Liver (tissue), 9 donors: Measurements from ENCODE around the gene NAMPT. TPM values are rescaled to one million over a fixed set of nuclear protein-coding genes. Genes with fewer than 3 reads are reported as not detected.

Source experiments
- DNase-seq: peaks from one replicate; pipeline ENCODE4 v3.0.0-alpha.2; 2017; ENCODE audit warnings: low spot score
- H3K27ac ChIP-seq, 2 donors: one replicate each; pipeline ENCODE4 v1.7.0; 2013; ENCODE audit warnings: inconsistent platforms in 2 of 2, low read length in 2 of 2, control low read depth in 1 of 2, low read depth in 1 of 2, mild to moderate bottlenecking in 1 of 2
- H3K27me3 ChIP-seq, 4 donors: one replicate each; pipeline versions ENCODE4 v1.6.1 to v1.7.0; 2013; ENCODE audit warnings: low read length in 3 of 4, inconsistent platforms in 1 of 4, mild to moderate bottlenecking in 1 of 4, moderate library complexity in 1 of 4; ENCODE audit not compliant: control insufficient read depth in 4 of 4, insufficient read depth in 4 of 4
- H3K36me3 ChIP-seq, 4 donors: one replicate each; pipeline versions ENCODE4 v1.6.1 to v1.7.0; 2013; ENCODE audit warnings: low read length in 3 of 4, mild to moderate bottlenecking in 3 of 4, low read depth in 1 of 4, moderate library complexity in 1 of 4; ENCODE audit not compliant: control insufficient read depth in 4 of 4, insufficient read depth in 3 of 4
- H3K4me1 ChIP-seq, 4 donors: one replicate each; pipeline versions ENCODE4 v1.6.1 to v1.7.0; 2013; ENCODE audit warnings: low read length in 3 of 4, mild to moderate bottlenecking in 3 of 4, moderate library complexity in 1 of 4; ENCODE audit not compliant: control insufficient read depth in 4 of 4, insufficient read depth in 4 of 4
- H3K4me3 ChIP-seq, 3 donors: one replicate each; pipeline versions ENCODE4 v1.6.1 to v1.7.0; 2013; ENCODE audit warnings: low read length in 3 of 3, control low read depth in 1 of 3, low read depth in 1 of 3, mild to moderate bottlenecking in 1 of 3
- H3K9ac ChIP-seq, 2 donors: one replicate each; pipeline ENCODE4 v1.7.0; 2013; ENCODE audit warnings: low read length in 2 of 2, mild to moderate bottlenecking in 2 of 2, moderate library complexity in 2 of 2, control low read depth in 1 of 2, low read depth in 1 of 2
- H3K9me3 ChIP-seq, 4 donors: one replicate each; pipeline versions ENCODE4 v1.6.1 to v1.7.0; 2013; ENCODE audit warnings: low read length in 3 of 4; ENCODE audit not compliant: control insufficient read depth in 4 of 4
- ATF3 ChIP-seq: IDR thresholded peaks from 2 replicates; pipeline ENCODE4 v1.6.1; 2016; ENCODE audit warnings: antibody characterized with exemption
- CTCF ChIP-seq: fragments of 150-350 bp; IDR thresholded peaks from 2 replicates; pipeline ENCODE4 v1.5.1; 2017; ENCODE audit warnings: improper control_type of control experiment, low read depth, low read length; ENCODE audit not compliant: missing input control
- EGR1 ChIP-seq, 2 donors: IDR thresholded peaks; 2 replicates each; pipeline ENCODE4 v1.6.1; 2016 to 2018; ENCODE audit warnings: antibody characterized with exemption in 2 of 2, low read depth in 2 of 2
- FOXA1 ChIP-seq: IDR thresholded peaks from 2 replicates; pipeline ENCODE4 v1.6.1; 2016; ENCODE audit warnings: antibody characterized with exemption
- FOXA2 ChIP-seq: IDR thresholded peaks from 2 replicates; pipeline ENCODE4 v1.6.1; 2016; ENCODE audit warnings: antibody characterized with exemption
- GABPA ChIP-seq, 2 donors: IDR thresholded peaks in 1 of 2; conservative IDR thresholded peaks in 1 of 2; 2 replicates each; pipeline ENCODE4 v1.6.1; 2016; ENCODE audit warnings: antibody characterized with exemption in 2 of 2, mild to moderate bottlenecking in 1 of 2, moderate library complexity in 1 of 2
- HNF4A ChIP-seq, 2 donors: conservative IDR thresholded peaks; 2 replicates each; pipeline ENCODE4 v1.6.1; 2016; ENCODE audit warnings: antibody characterized with exemption in 2 of 2, mild to moderate bottlenecking in 2 of 2
- HNF4G ChIP-seq: IDR thresholded peaks from 2 replicates; pipeline ENCODE4 v1.6.1; 2016; ENCODE audit warnings: antibody characterized with exemption
- JUND ChIP-seq, 2 donors: IDR thresholded peaks; 2 replicates each; pipeline ENCODE4 v1.6.1; 2016; ENCODE audit warnings: antibody characterized with exemption in 2 of 2
- MAX ChIP-seq: IDR thresholded peaks from 2 replicates; pipeline ENCODE4 v1.6.1; 2016; ENCODE audit warnings: antibody characterized with exemption
- NR2F2 ChIP-seq: IDR thresholded peaks from 2 replicates; pipeline ENCODE4 v1.6.1; 2016; ENCODE audit warnings: antibody characterized with exemption
- RAD21 ChIP-seq, 2 donors: IDR thresholded peaks; 2 replicates each; pipeline ENCODE4 v1.6.1; 2016; ENCODE audit warnings: antibody characterized with exemption in 2 of 2, mild to moderate bottlenecking in 2 of 2
- REST ChIP-seq: IDR thresholded peaks from 2 replicates; pipeline ENCODE4 v1.6.1; 2016; ENCODE audit warnings: antibody characterized with exemption, mild to moderate bottlenecking
- RXRA ChIP-seq, 2 donors: IDR thresholded peaks; 2 replicates each; pipeline ENCODE4 v1.6.1; 2017 to 2018; ENCODE audit warnings: antibody characterized with exemption in 2 of 2, mild to moderate bottlenecking in 1 of 2
- SP1 ChIP-seq: IDR thresholded peaks from 2 replicates; pipeline ENCODE4 v1.6.1; 2018; ENCODE audit warnings: antibody characterized with exemption, mild to moderate bottlenecking
- TAF1 ChIP-seq: conservative IDR thresholded peaks from 2 replicates; pipeline ENCODE4 v1.6.1; 2016; ENCODE audit warnings: antibody characterized with exemption, mild to moderate bottlenecking
- YY1 ChIP-seq: IDR thresholded peaks from 2 replicates; pipeline ENCODE4 v1.6.1; 2016; ENCODE audit warnings: antibody characterized with exemption, mild to moderate bottlenecking
- ZBTB33 ChIP-seq: IDR thresholded peaks from 2 replicates; pipeline ENCODE4 v1.6.1; 2016; ENCODE audit warnings: antibody characterized with exemption
- WGBS: extraction: QIAGEN DNeasy Blood & Tissue Kit; methylation state at CpG from one replicate; pipeline ENCODE4 v1.1.7; 2013; 5-methylcytosine and 5-hydroxymethylcytosine counted together
- polyA plus RNA-seq, 2 donors: library from polyadenylated mRNA; stranded (reverse) in 1 of 2; unstranded in 1 of 2; fragments of 200-250 nt in 1 of 2; fragments of >200 nt in 1 of 2; fragmentation: Nextera tagmentation in 1 of 2; extraction: Ambion mirVana in 1 of 2; gene quantifications; one replicate each; pipeline versions ENCODE4 v1.2.1 to v1.2.3, GENCODE V29; 2013 to 2015
- total RNA-seq, 2 donors: library from RNA; depleted of rRNA; stranded (reverse); fragments of >200 nt; gene quantifications; one replicate each; pipeline ENCODE4 v1.2.3, GENCODE V29; 2014
- donor health status: healthy.
- donor health status: healthy.
- donor health status: healthy.
- donor health status: healthy.
- donor health status: healthy.

The NAMPT gene
- total and polyA plus RNA-seq, 4 donors, result 20.8 to 444 (median 160) TPM

- TF ChIP-seq HNF4G, result no peak
- no peak for TF ChIP-seq SP1
- TF ChIP-seq TAF1, result no peak
- no peak for TF ChIP-seq FOXA2
- no peak for TF ChIP-seq YY1
- TF ChIP-seq HNF4A (conservative IDR thresholded peaks at IDR 0.05), result no peak
- no peak for TF ChIP-seq CTCF
- TF ChIP-seq JUND (IDR thresholded peaks at IDR 0.05), result no peak
- no peak for TF ChIP-seq FOXA1
- TF ChIP-seq ATF3, result no peak
- TF ChIP-seq EGR1 (IDR thresholded peaks at IDR 0.05; ENCODE audit: low read depth in 2 of 2), result no peak
- no peak for TF ChIP-seq REST
- TF ChIP-seq MAX, result no peak
- no peak for TF ChIP-seq GABPA (IDR thresholded peaks at IDR 0.05 in 1 of 2, conservative IDR thresholded peaks at IDR 0.05 in 1 of 2)
- TF ChIP-seq RXRA (IDR thresholded peaks at IDR 0.05), result no peak
- TF ChIP-seq RAD21 (IDR thresholded peaks at IDR 0.05), result no peak
- TF ChIP-seq NR2F2, result no peak
- no peak for TF ChIP-seq ZBTB33
- Histone ChIP-seq H3K27ac (no peak overlapping the region), H3K4me1 (peaks cover 0 to 5% (median 4%) of the 10 kb centered on the region in 4 donors), H3K9ac (no peak overlapping the region), H3K4me3 (no peak overlapping the region), H3K27me3 (no peaks in the 10 kb centered on the region), H3K9me3 (peaks cover 0 to 2% (median 0%) of the 10 kb centered on the region in 4 donors), H3K36me3 (no peaks in the 10 kb centered on the region)
- 82% methylated on average over 5 of the region's 5 CpGs for WGBS
- DNase-seq, result no peak
Measured at GRCh38 chr7:106236065-106236464, 48.7 kb downstream of the NAMPT start.
